Caco-2 (cell line): ENCODE measurements around the gene NHP2. TPM values are rescaled to one million over a fixed set of nuclear protein-coding genes. Genes with fewer than 3 reads are reported as not detected.

Experiments
- BruUV-seq: library from RNA; stranded (reverse); fragments of 400-500 nt; replicated peaks from 2 replicates; lab custom pipeline; 2021; lab: Mats Ljungman, UMichigan
- CTCF ChIA-PET: fragments of 300-600 bp; sonication (Branson Sonifier 250); formaldehyde crosslinking; loops from one replicate; lab custom pipeline; 2022; ENCODE audit warnings: antibody characterized with exemption; lab: Charles Lee
- POLR2A ChIA-PET: fragments of 300-600 bp; sonication (Branson Sonifier 250); formaldehyde crosslinking; loops from one replicate; lab custom pipeline; 2022; ENCODE audit warnings: antibody characterized with exemption; lab: Charles Lee
- DNase-seq, 2 experiments: peaks; one replicate each; pipeline versions ENCODE4 v3.0.0 to v3.0.0-alpha.2; 2020 to 2022
- H3K27me3 ChIP-seq: replicated peaks from 2 replicates; pipeline ENCODE4 v1.6.0; 2011; ENCODE audit warnings: low read length; ENCODE audit not compliant: control insufficient read depth, insufficient read depth
- H3K36me3 ChIP-seq: 2 replicates; pipeline ENCODE4 v1.5.1; 2011; ENCODE audit warnings: low read length; ENCODE audit not compliant: control insufficient read depth, insufficient read depth
- H3K4me1 ChIP-seq: fragments of 250-450 bp; sonication (Bioruptor Pico); 2 replicates; pipeline ENCODE4 v1.5.1; 2020; ENCODE audit warnings: mild to moderate bottlenecking
- H3K4me3 ChIP-seq: 2 replicates; pipeline ENCODE4 v1.5.1; 2011; ENCODE audit warnings: low read depth, mild to moderate bottlenecking, control low read depth, low read length
- H3K9me3 ChIP-seq: fragments of 250-450 bp; sonication (Bioruptor Pico); 2 replicates; pipeline ENCODE4 v1.5.1; 2020; ENCODE audit warnings: mild to moderate bottlenecking, moderate library complexity
- H3K27ac Mint-ChIP-seq: one replicate; pipeline ENCODE4 v1.8.0; 2022; ENCODE audit warnings: mixed read lengths; ENCODE audit not compliant: unreplicated experiment
- H3K27me3 Mint-ChIP-seq: one replicate; pipeline ENCODE4 v1.8.0; 2022; ENCODE audit warnings: mixed read lengths; ENCODE audit not compliant: insufficient read depth, unreplicated experiment
- H3K36me3 Mint-ChIP-seq: one replicate; pipeline ENCODE4 v1.8.0; 2022; ENCODE audit warnings: mild to moderate bottlenecking, mixed read lengths; ENCODE audit not compliant: insufficient read depth, unreplicated experiment
- H3K4me1 Mint-ChIP-seq: one replicate; pipeline ENCODE4 v1.8.0; 2022; ENCODE audit warnings: low read depth, mixed read lengths; ENCODE audit not compliant: unreplicated experiment
- H3K4me3 Mint-ChIP-seq: one replicate; pipeline ENCODE4 v1.8.0; 2022; ENCODE audit warnings: mild to moderate bottlenecking, moderate library complexity, mixed read lengths; ENCODE audit not compliant: unreplicated experiment
- H3K9me3 Mint-ChIP-seq: one replicate; pipeline ENCODE4 v1.8.0; 2022; ENCODE audit warnings: mixed read lengths; ENCODE audit not compliant: unreplicated experiment
- CTCF ChIP-seq, 2 experiments: fragments of 200-600 bp in 1 of 2; IDR thresholded peaks; 1 replicate in 1 of 2; 2 replicates in 1 of 2; pipeline versions ENCODE4 v1.5.1 to v1.8.0; 2011 to 2022; ENCODE audit warnings: antibody characterized with exemption in 1 of 2, control low read depth in 1 of 2, inconsistent platforms in 1 of 2, low read depth in 1 of 2, low read length in 1 of 2, mild to moderate bottlenecking in 1 of 2, moderate library complexity in 1 of 2; ENCODE audit not compliant: insufficient read depth in 1 of 2, severe bottlenecking in 1 of 2, unreplicated experiment in 1 of 2
- intact Hi-C: fragments of 100-400 bp; cut with micrococcal nuclease; formaldehyde crosslinking; loops from one replicate; pipeline ENCODE4 v1.10.0; 2022; ENCODE audit not compliant: unreplicated experiment
- total RNA-seq: library from RNA; stranded (reverse); gene quantifications from 2 replicates; pipeline ENCODE4 v1.2.3, GENCODE V29; 2022

NHP2 gene
- total RNA-seq, 1 experiment from 2014 or later = 127 TPM

GRCh38 chr5:178103612-178104011, 50.1 kb downstream of the NHP2 start:
- no peaks in the 10 kb centered on the region for H3K27me3 ChIP-seq
- Mint-ChIP-seq H3K9me3 (no peaks in the 10 kb centered on the region), H3K36me3 (no peaks in the 10 kb centered on the region), H3K27ac (no peak overlapping the region), H3K4me3 (no peak overlapping the region), H3K27me3 (peaks cover 2% of the 10 kb centered on the region), H3K4me1 (peaks cover 6% of the 10 kb centered on the region)
- ChIA-PET CTCF (no interaction called here), POLR2A (no interaction called here)
- H3K36me3 ChIP-seq = no peaks in the 10 kb centered on the region
- H3K9me3 ChIP-seq = no peaks in the 10 kb centered on the region
- DNase-seq = no peak
- TF ChIP-seq CTCF (IDR thresholded peaks at IDR 0.05; ENCODE audit: insufficient read depth in 1 of 2, low read depth in 1 of 2, low read length in 1 of 2, severe bottlenecking in 1 of 2, unreplicated experiment in 1 of 2) = no peak
- H3K4me3 ChIP-seq = no peak overlapping the region
- H3K4me1 ChIP-seq = no peaks in the 10 kb centered on the region
- no TSS peak for BruUV-seq
- intact Hi-C loops = no loop called here

Other genes starting within 250 kb of the NHP2 start
- gene PROP1, start 157.6 kb downstream of the NHP2 start, total RNA-seq = not detected in 2 replicates
- gene N4BP3, start 40.4 kb downstream of the NHP2 start, total RNA-seq = 2.9 and 3.2 TPM in 2 replicates
- 45.6 and 48.4 TPM in 2 replicates for gene RMND5B, start 22.9 kb downstream of the NHP2 start, total RNA-seq
- not detected in 2 replicates for gene GMCL2, start 33.5 kb upstream of the NHP2 start, total RNA-seq
- gene HNRNPAB, start 50.6 kb upstream of the NHP2 start, total RNA-seq = 286 and 295 TPM in 2 replicates
- 78.2 and 82.1 TPM in 2 replicates for gene PHYKPL, start 78.9 kb upstream of the NHP2 start, total RNA-seq